ENCODE measurements around the gene OSCP1. TPM values are rescaled to one million over a fixed set of nuclear protein-coding genes. Genes with fewer than 3 reads are reported as not detected.

Gene OSCP1
- total RNA-seq, 2 donors from 2014 or later = 0.59 to 1.2 TPM

Other genes starting within 250 kb of the OSCP1 start
- 100 to 1,000 TPM; 118 to 131 TPM for gene THRAP3, start 226.0 kb downstream of the OSCP1 start, total RNA-seq
- gene SH3D21, start 144.1 kb downstream of the OSCP1 start, total RNA-seq = 10 to 100 TPM; 12.6 to 18.6 TPM
- 1 to 10 TPM; 5.8 to 6.3 TPM for gene EVA1B, start 126.8 kb downstream of the OSCP1 start, total RNA-seq
- gene STK40, start 64.5 kb downstream of the OSCP1 start, total RNA-seq = 10 to 100 TPM; 58.2 to 76.1 TPM
- 10 to 100 TPM; 56.6 to 58.1 TPM for gene LSM10, start 52.5 kb downstream of the OSCP1 start, total RNA-seq
- 100 to 1,000 TPM in 1 of 2 donors, 10 to 100 TPM in 1; 78.8 to 109 TPM for gene MRPS15, start 13.9 kb upstream of the OSCP1 start, total RNA-seq
- gene CSF3R, start 32.5 kb upstream of the OSCP1 start, total RNA-seq = under 1 TPM; 0.64 to 0.78 TPM

Measured in natural killer cell treated with Interleukin-12 subunit alpha and Interleukin-12 subunit beta and Interleukin-15 and Interleukin-18, amount 100 ng/mL, for 72 hours (primary cell).